Neuronal stem cell (in vitro differentiated cells): ENCODE measurements around the gene MRPL1. TPM values are rescaled to one million over a fixed set of nuclear protein-coding genes. Genes with fewer than 3 reads are reported as not detected.

ENCODE experiments used
- small RNA-seq: library from polyadenylated mRNA; stranded (forward); fragments of <200 nt; extraction: miRNeasy Mini kit (QIAGEN cat#:217004); gene quantifications from one replicate; pipeline ENCODE3, GENCODE V24; 2013; ENCODE audit not compliant: insufficient read depth

MRPL1 gene

Small RNAs within 50 kb of the gene (small RNA-seq; reads per million reads assigned to genes)
- gene AC112225.1, result not detected
